ENCODE measurements around the gene FRS2.

Gene FRS2

GRCh38 chr12:69527506-69528272 is 57.5 kb downstream of the FRS2 start:
- DNase-seq (ENCODE audit: low read depth): no peak

DNA sequence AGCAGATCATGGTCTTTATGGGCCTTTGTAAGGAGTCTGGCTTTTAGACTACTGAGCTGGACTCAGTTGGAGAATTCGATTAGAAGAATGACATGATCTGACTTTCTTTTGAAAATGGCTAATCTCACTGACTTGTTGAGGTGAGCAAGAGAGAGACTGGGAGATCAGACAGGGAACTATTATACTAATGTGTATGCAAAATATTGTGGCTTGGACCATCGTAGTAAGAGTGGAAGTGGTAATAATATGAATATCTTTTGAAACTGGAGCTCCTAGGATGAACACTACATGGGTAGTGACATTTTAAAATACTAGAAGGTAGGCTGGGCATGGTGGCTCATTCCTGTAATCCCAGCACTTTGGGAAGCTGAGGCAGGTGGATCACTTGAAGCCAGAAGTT is 58.8 kb downstream of the FRS2 start:
- no peak for DNase-seq (ENCODE audit: low read depth)

- no peak for DNase-seq (ENCODE audit: low read depth)
Measured at GRCh38 chr12:69533844-69534243, 63.7 kb downstream of the FRS2 start.

- DNase-seq (ENCODE audit: low read depth): peak; percentile 6
Measured at GRCh38 chr12:69534389-69534822, 64.2 kb downstream of the FRS2 start.

GRCh38 chr12:69540987-69541386 is 70.8 kb downstream of the FRS2 start:
- no peak for DNase-seq (ENCODE audit: low read depth)

GRCh38 chr12:69544087-69544486 is 73.9 kb downstream of the FRS2 start:
- no peak for DNase-seq (ENCODE audit: low read depth)

DNA sequence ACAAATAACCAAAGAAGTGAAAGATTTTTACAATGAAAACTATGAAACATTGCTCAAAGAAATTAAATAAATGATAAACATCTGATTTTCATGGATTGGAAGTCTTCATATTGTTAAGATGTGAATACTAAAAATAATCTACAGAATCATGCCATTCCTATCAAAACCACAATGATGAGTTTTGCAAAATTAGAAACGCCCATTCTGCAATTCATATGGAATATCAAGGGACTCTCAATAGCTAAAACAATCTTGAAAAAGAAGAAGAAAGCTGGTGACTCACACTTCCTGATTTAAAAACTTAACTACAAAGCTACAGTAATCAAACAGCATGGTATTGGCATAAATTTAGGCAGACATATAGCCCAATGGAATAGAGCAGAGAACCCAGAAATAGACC is 74.9 kb downstream of the FRS2 start:
- no peak for DNase-seq (ENCODE audit: low read depth)

GRCh38 chr12:69546693-69547438 is 76.7 kb downstream of the FRS2 start:
- no peak for DNase-seq (ENCODE audit: low read depth)

DNA sequence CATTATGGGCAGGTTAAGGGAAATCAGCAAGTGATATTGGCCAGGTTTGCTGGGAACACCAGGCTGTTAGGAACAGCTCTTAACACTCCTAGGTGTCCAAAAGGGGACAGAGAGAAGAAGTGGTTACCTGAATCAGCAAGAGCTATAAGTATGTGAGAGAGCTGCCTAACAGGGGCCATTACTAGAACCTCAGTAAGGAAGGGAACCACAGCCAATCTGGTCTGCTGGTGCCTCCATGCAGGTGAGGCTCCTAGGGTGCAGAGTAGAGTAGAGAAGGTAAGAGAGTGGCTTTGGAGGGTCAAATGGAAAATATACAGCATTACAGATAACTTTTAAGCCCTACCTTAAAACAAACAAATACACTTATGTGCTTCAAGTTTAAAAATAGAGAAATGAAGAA is 78.5 kb downstream of the FRS2 start:
- no peak for DNase-seq (ENCODE audit: low read depth)

- DNase-seq (ENCODE audit: low read depth): no peak
Measured at GRCh38 chr12:69550569-69551350, 80.6 kb downstream of the FRS2 start.

DNA sequence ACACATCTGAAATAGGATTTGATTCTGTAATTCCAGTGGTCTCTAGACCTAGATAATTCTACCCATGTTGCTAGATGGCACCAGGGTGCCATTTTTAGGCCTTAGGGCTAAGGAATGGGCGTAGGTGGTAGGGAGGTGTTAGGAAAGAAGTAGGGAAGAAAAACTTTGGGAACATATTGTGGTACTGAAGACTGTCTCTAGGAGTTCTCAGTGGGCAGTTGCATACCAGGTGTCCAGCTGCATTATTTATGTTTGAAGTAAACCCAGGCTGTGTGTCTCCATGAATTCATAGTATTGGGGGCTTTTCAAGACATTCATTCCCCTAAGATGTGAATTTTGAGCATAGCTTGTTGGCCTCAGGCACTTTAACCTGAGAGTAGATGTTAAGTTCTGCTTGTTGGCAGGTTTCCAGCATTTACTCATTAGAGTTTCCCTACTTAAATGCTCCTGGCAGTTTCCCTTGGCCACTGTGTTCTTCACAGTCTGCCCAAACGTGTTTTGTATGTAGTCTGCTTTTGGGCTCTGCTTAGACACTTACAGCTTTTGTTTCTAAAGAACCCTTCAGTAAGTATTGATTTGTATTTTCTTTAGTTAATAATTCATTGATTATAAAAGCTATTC is 83.5 kb downstream of the FRS2 start:
- DNase-seq (ENCODE audit: low read depth): no peak

- DNase-seq (ENCODE audit: low read depth): no peak
Measured at GRCh38 chr12:69555461-69555860, 85.3 kb downstream of the FRS2 start.

DNA sequence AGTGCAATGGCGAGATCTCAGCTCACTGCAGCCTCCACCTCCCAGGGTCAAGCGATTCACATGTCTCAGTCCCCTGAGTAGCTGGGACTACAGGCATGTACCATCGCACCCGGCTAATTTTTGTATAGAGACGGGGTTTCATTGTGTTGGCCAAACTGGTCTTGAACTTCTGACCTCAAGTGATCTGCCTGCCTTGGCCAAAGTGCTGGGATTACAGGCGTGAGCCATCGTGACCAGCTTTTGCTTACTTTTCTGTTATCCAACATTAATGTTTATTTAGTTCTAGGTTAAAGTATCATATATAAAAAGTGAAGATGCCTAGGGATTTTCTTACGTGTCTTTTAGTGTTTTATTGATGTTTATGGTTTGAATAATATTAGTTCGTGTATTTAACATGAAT is 86.2 kb downstream of the FRS2 start:
- no peak for DNase-seq (ENCODE audit: low read depth)

GRCh38 chr12:69563166-69563762 is 93.1 kb downstream of the FRS2 start:
- DNase-seq (ENCODE audit: low read depth): no peak

DNA sequence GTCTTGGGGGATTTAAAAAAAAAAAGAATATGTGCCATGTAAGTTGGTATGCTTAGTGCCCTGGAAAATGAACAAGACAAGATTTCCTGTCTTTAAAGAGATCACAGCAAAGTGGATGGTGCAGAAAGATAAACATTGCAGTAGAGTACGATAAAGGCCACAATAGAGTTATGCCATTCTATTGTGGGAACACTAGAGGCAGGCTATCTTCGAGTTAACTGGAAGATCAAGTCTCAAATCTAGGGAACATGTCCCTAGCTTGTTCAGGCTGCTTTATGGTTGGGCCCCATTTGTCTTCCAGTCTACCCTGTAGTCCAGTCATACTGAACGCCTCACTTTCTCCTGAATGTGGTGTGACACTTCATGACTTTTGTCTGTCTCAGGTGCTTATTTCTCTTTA is 96.4 kb downstream of the FRS2 start:
- no peak for DNase-seq (ENCODE audit: low read depth)

DNA sequence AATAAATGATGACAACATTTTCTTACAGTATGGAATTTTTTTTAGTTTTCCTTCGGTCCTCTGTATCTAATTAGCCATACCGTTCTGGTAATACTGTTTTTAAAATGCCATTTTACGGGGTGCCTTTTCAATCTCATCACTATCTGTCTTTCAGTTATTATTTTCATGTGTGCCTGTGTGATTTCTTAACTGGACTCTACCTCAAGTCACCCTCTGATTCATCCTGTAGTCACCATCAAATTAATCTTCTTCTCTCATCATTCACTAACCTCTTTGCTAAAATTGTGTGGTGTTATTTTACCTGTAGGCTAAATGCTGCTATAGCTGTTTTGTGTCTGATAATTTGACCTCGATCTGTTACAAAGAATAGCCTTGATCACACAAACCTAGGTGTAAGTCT is 99.0 kb downstream of the FRS2 start:
- no peak for DNase-seq (ENCODE audit: low read depth)

DNA sequence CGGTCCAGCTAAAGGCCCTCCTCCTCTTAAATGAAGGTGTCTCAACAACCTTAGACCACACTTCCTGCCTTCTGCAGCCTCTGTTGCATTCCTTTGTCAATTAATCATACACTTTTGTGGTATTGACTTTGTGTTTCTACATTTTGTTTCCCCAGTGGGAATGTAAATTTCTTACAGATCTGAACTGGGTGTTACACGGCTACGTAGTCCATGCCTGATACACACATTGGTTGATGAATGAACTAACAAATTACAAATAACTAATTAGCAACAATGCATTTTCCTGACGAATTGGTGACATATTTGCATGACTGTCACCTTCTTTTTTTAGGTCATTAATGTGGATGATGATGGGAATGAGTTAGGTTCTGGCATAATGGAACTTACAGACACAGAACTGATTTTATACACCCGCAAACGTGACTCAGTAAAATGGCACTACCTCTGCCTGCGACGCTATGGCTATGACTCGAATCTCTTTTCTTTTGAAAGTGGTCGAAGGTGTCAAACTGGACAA is 99.9 kb downstream of the FRS2 start:
- DNase-seq (ENCODE audit: low read depth): no peak

GRCh38 chr12:69570545-69571399 is 100.6 kb downstream of the FRS2 start:
- DNase-seq (ENCODE audit: low read depth): peak; percentile 16

DNA sequence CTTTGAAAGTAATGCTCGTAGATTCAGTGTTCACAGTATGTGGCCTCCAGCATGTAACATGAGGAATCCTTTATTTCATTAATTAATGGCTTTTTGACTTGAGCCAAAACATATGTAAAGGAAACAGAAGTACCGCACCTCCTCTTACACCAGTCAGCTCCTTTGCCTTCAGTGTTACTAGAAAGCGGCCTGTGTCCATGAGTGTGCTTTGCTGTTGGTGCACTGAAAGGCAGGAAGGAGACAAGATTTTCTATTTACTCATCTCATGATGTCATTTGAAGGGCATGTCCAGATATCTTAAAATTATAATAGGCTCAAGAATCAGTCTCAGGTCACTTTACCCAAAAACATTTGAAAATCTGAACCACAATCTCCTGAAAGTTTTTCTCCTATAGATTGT is 105.2 kb downstream of the FRS2 start:
- no peak for DNase-seq (ENCODE audit: low read depth)

GRCh38 chr12:69578283-69578682 is 108.1 kb downstream of the FRS2 start:
- DNase-seq (ENCODE audit: low read depth): no peak

DNA sequence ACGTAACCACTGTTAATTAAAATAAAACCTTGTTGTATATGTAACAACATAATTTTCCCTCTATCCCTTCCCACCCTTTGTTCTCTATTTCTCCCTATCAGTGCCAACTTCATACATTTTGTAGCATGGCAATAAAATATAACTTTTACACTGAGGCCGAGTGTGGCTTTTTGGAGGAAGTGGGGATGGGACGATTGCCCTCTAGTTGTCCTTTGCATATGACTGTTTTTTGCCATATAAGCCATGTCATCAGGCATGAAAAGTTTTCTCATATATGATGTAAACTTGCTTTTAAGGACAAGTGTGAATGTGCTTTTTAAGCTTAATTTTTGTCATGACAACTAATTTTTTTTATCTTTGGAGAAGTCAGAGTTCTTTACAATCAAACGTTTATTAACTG is 108.8 kb downstream of the FRS2 start:
- DNase-seq (ENCODE audit: low read depth): no peak

All from stimulated activated CD8-positive, alpha-beta memory T cell treated with anti-CD3 and anti-CD28 coated beads, Interleukin-4, amount 100 ng/mL, for 24 hours (primary cell).